Measurements from ENCODE around the gene SYT8. TPM values are rescaled to one million over a fixed set of nuclear protein-coding genes. Genes with fewer than 3 reads are reported as not detected.
"Not testable (repeated sequence)": the region's sequence is repeated elsewhere in the genome, so short reads cannot be mapped to it uniquely, and the experiment has no call there.

SYT8 gene
- total RNA-seq, 1 donor from 2014 or later: not detected

DNA sequence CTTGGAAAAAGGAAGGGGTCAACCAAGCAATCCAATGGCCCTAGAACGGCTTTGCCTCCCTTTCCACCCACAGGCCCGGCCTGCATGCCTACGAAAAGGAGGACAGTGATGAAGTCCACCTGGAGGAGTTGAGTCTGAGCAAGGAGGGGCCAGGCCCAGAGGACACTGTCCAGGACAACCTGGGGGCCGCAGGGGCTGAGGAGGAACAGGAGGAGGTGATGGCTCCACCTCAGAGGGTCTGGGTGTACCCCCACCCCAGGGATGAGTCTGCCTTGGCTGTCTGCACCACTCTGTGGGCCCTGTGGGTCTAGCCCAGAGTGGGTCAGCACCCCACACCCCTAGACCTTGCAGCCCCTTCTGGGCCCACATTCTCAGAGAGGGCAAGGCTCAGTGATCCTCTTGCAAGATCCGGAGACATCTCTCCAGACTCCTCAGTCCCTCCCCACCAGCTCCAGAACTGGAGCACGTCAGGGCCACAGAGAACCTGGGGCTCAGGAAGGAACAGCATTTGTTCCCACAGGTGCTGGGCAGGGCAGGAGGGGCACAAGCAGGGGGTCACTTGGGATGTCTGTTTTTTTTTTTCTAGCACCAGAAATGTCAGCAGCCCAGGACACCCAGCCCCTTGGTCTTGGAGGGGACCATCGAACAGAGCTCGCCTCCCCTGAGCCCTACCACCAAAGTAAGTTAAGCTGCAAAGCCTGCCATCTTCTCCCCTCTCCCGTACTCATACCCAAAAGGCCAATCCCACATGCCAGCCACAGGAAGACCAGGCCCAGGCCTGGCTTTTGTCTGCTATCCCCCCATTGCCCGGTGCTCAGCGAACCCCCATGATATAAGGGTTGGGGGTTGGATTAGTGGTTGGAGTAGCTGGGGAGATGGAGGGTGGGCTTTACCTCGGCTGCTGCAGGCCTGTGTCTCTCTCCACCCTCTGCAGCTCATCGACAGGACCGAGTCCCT, 48.8 kb downstream of the SYT8 start:
- DNase-seq (ENCODE audit: low spot score): peak; percentile 73

DNA sequence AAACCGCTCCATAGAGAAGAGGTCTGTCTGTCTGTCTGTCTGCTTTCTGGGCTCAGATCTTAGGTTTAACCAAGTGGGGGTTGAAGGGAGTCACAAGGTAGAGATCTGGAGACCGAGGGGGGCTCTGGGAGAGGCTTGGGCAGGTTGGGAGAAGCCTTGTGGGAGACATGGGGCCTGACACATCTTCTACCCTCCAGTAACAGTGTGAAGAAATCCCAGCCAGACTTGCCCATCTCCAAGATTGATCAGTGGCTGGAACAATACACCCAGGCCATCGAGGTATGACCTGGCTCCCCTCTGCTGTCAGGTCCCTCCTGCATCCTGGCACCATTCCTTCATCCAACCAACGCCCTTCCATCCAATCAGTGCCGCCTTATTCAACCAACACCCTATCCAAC, 49.5 kb downstream of the SYT8 start:
- peak; percentile 12 for DNase-seq (ENCODE audit: low spot score)

DNA sequence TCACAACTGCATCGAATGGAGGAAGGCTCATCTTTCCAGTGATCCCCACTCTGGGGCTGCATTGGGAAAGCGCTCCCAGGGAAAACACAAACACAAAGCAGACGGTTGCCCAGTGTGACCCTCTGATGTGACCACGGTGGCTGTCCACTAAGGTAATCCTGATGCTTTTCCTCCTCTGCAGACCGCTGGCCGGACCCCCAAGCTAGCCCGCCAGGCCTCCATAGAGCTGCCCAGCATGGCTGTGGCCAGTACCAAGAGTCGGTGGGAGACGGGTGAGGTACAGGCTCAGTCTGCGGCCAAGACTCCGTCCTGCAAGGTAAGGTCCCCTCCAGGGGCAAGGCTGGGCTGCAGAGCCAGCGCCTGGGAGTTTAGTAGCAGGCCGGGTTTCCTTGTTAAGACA, 51.8 kb downstream of the SYT8 start:
- not testable (repeated sequence) for DNase-seq (ENCODE audit: low spot score)

Small RNA genes within 50 kb of the gene (microRNA-seq; reads per million reads assigned to microRNA genes)
- gene MIR4298 (ENCODE audit: borderline number of aligned reads) (not detected), gene MIR7847 (ENCODE audit: borderline number of aligned reads) (not detected)

Other genes with a start within 250 kb of the SYT8 start
- gene KRTAP5-1, start 249.7 kb upstream of the SYT8 start, total RNA-seq: not detected
- gene KRTAP5-2, start 236.7 kb upstream of the SYT8 start, total RNA-seq: not detected
- not detected for gene KRTAP5-3, start 226.5 kb upstream of the SYT8 start, total RNA-seq
- not detected for gene KRTAP5-4, start 212.9 kb upstream of the SYT8 start, total RNA-seq
- not detected for gene KRTAP5-5, start 205.2 kb upstream of the SYT8 start, total RNA-seq
- not detected for gene KRTAP5-6, start 137.8 kb upstream of the SYT8 start, total RNA-seq
- 1.5 TPM for gene IFITM10, start 84.4 kb upstream of the SYT8 start, total RNA-seq
- 940 TPM for gene CTSD, start 71.1 kb upstream of the SYT8 start, total RNA-seq
- 0.64 TPM for gene TNNI2, start 4.0 kb downstream of the SYT8 start, total RNA-seq
- gene LSP1, start 18.1 kb downstream of the SYT8 start, total RNA-seq: 46.4 TPM
- gene PRR33, start 56.9 kb downstream of the SYT8 start, total RNA-seq: not detected
- 22.9 TPM for gene TNNT3, start 84.7 kb downstream of the SYT8 start, total RNA-seq
- gene MRPL23, start 112.3 kb downstream of the SYT8 start, total RNA-seq: 26.0 TPM
- gene H19, start 162.9 kb downstream of the SYT8 start, total RNA-seq: 292 TPM